HEK293 (cell line): ENCODE data around the gene PIWIL1.

Experiments used
- BCL11A ChIP-seq: fragments of 450-650 bp; formaldehyde crosslinking; IDR thresholded peaks from 2 replicates; pipeline ENCODE4 v1.5.1; 2016; ENCODE audit warnings: low read depth, missing biosample characterization, missing genetic modification characterization
- CTCF ChIP-seq: fragments of 450-650 bp; formaldehyde crosslinking; IDR thresholded peaks from 2 replicates; pipeline ENCODE4 v1.5.1; 2016; ENCODE audit warnings: missing biosample characterization, missing genetic modification characterization
- ZBTB49 ChIP-seq: fragments of 450-650 bp; formaldehyde crosslinking; IDR thresholded peaks from 2 replicates; pipeline ENCODE4 v1.5.1; 2016; ENCODE audit warnings: missing biosample characterization, missing genetic modification characterization, low read depth
- ZNF16 ChIP-seq: fragments of 450-650 bp; formaldehyde crosslinking; IDR thresholded peaks from 2 replicates; pipeline ENCODE4 v1.5.1; 2016; ENCODE audit warnings: low read depth, missing biosample characterization, missing genetic modification characterization

GRCh38 chr12:130345292-130345691, 7.6 kb downstream of the PIWIL1 start:
- TF ChIP-seq BCL11A (tag by site-specific recombination) (no peak), ZNF16 (no peak), CTCF (no peak), ZBTB49 (no peak)
